ENCODE data around the gene SESTD1. TPM values are rescaled to one million over a fixed set of nuclear protein-coding genes. Genes with fewer than 3 reads are reported as not detected.
"Not testable (repeated sequence)": the region's sequence is repeated elsewhere in the genome, so short reads cannot be mapped to it uniquely, and the experiment has no call there.

Gene SESTD1
- total RNA-seq, 1 experiment from 2014 or later: 0.07 TPM

GRCh38 chr2:179201869-179202268 is 62.8 kb downstream of the SESTD1 start:
- Histone ChIP-seq H3K36me3 (ENCODE audit: insufficient read depth, low read length) (no peaks in the 10 kb centered on the region), H2AFZ (ENCODE audit: low read length) (no peak overlapping the region), H3K9ac (ENCODE audit: low read length) (no peak overlapping the region), H3K79me2 (ENCODE audit: low read length) (no peaks in the 10 kb centered on the region), H4K20me1 (ENCODE audit: insufficient read depth, low read depth, low read length) (no peaks in the 10 kb centered on the region), H3K27me3 (ENCODE audit: low read length) (no peaks in the 10 kb centered on the region), H3K27ac (ENCODE audit: low read length) (no peak overlapping the region), H3K4me3 (ENCODE audit: low read length) (no peak overlapping the region), H3K9me3 (ENCODE audit: low read length) (no peaks in the 10 kb centered on the region), H3K4me1 (ENCODE audit: low read length) (no peaks in the 10 kb centered on the region), H3K9me2 (replicated peaks; ENCODE audit: insufficient read depth, low read length) (no peaks in the 10 kb centered on the region), H3K4me2 (ENCODE audit: low read depth, low read length, poor library complexity, severe bottlenecking) (no peak overlapping the region)
- no peak for DNase-seq

- not testable (repeated sequence) for H2AFZ ChIP-seq (ENCODE audit: low read length); H3K4me1 ChIP-seq (ENCODE audit: low read length); H3K9me2 ChIP-seq (replicated peaks; ENCODE audit: insufficient read depth, low read length); H3K4me2 ChIP-seq (ENCODE audit: low read depth, low read length, poor library complexity, severe bottlenecking); H3K27ac ChIP-seq (ENCODE audit: low read length); H3K9me3 ChIP-seq (ENCODE audit: low read length); H3K4me3 ChIP-seq (ENCODE audit: low read length); H3K79me2 ChIP-seq (ENCODE audit: low read length); H4K20me1 ChIP-seq (ENCODE audit: insufficient read depth, low read depth, low read length); H3K36me3 ChIP-seq (ENCODE audit: insufficient read depth, low read length); H3K9ac ChIP-seq (ENCODE audit: low read length); DNase-seq; H3K27me3 ChIP-seq (ENCODE audit: low read length)
Observed at GRCh38 chr2:179195926-179196590, 68.6 kb downstream of the SESTD1 start.

- DNase-seq: no peak
- Histone ChIP-seq H3K27me3 (ENCODE audit: low read length) (no peaks in the 10 kb centered on the region), H3K27ac (ENCODE audit: low read length) (no peak overlapping the region), H3K36me3 (ENCODE audit: insufficient read depth, low read length) (no peaks in the 10 kb centered on the region), H4K20me1 (ENCODE audit: insufficient read depth, low read depth, low read length) (no peaks in the 10 kb centered on the region), H3K9me2 (replicated peaks; ENCODE audit: insufficient read depth, low read length) (no peaks in the 10 kb centered on the region), H3K9me3 (ENCODE audit: low read length) (no peaks in the 10 kb centered on the region), H3K4me1 (ENCODE audit: low read length) (no peaks in the 10 kb centered on the region), H3K79me2 (ENCODE audit: low read length) (no peaks in the 10 kb centered on the region), H3K4me3 (ENCODE audit: low read length) (no peak overlapping the region), H3K9ac (ENCODE audit: low read length) (no peak overlapping the region), H3K4me2 (ENCODE audit: low read depth, low read length, poor library complexity, severe bottlenecking) (no peak overlapping the region), H2AFZ (ENCODE audit: low read length) (no peak overlapping the region)
Observed at GRCh38 chr2:179195141-179195540, 69.5 kb downstream of the SESTD1 start.

DNA sequence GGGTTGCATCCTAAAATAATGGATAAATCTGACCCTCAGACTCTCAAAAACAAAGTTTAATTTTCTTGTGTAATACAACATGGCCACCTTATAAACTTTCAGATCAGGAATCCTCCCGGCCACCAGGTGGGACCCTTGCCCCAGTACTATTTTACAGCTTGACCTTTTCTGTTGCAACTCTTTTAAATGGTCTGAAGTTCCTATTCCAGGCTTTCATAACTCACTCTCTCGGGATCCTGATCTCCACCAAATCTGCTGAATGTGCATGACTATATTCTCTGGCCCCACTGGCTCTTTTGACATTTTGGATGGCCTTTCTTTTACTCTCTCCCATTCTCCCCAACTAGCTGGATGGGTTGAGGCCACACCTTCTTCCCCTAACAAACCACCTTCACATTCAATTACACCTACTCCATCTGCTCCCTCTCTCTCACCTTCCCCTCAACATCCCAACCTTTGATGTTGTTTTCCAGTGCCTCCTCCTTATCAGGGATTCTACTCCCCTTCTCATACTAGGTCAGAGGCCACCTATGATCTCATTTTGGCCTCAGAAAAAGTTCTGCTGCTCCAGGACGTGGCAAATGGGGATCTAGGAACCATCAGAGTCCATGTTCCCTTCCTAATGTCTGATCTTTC is 70.8 kb downstream of the SESTD1 start:
- Histone ChIP-seq H3K27me3 (ENCODE audit: low read length) (no peaks in the 10 kb centered on the region), H3K4me1 (ENCODE audit: low read length) (no peaks in the 10 kb centered on the region), H3K4me2 (ENCODE audit: low read depth, low read length, poor library complexity, severe bottlenecking) (no peak overlapping the region), H3K36me3 (ENCODE audit: insufficient read depth, low read length) (no peaks in the 10 kb centered on the region), H3K9me3 (ENCODE audit: low read length) (no peaks in the 10 kb centered on the region), H3K9ac (ENCODE audit: low read length) (no peak overlapping the region), H3K27ac (ENCODE audit: low read length) (no peak overlapping the region), H3K4me3 (ENCODE audit: low read length) (no peak overlapping the region), H4K20me1 (ENCODE audit: insufficient read depth, low read depth, low read length) (no peaks in the 10 kb centered on the region), H3K79me2 (ENCODE audit: low read length) (no peaks in the 10 kb centered on the region), H3K9me2 (replicated peaks; ENCODE audit: insufficient read depth, low read length) (no peaks in the 10 kb centered on the region), H2AFZ (ENCODE audit: low read length) (no peak overlapping the region)
- no peak for DNase-seq

DNA sequence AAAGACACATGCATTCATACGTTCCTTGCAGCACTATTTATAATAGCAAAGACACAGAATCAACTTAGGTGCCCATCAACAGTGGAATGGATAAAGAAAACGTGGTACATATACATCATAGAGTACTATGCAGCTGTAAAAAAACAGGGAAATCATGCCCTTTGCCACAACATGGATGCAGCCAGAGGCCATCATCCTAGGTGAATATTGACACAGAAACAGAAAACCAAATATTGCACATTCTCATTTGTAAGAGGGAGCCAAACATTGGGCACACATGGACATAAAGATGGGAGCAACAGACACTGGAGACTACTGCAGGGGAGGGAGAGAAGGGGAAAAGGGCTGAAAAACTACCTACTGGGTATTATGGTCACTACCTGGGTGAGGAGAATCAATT is 73.5 kb downstream of the SESTD1 start:
- Histone ChIP-seq H2AFZ (ENCODE audit: low read length) (no peak overlapping the region), H4K20me1 (ENCODE audit: insufficient read depth, low read depth, low read length) (no peaks in the 10 kb centered on the region), H3K79me2 (ENCODE audit: low read length) (no peaks in the 10 kb centered on the region), H3K9me3 (ENCODE audit: low read length) (no peaks in the 10 kb centered on the region), H3K4me1 (ENCODE audit: low read length) (no peaks in the 10 kb centered on the region), H3K36me3 (ENCODE audit: insufficient read depth, low read length) (no peaks in the 10 kb centered on the region), H3K9me2 (replicated peaks; ENCODE audit: insufficient read depth, low read length) (no peaks in the 10 kb centered on the region), H3K27me3 (ENCODE audit: low read length) (no peaks in the 10 kb centered on the region), H3K27ac (ENCODE audit: low read length) (no peak overlapping the region), H3K9ac (ENCODE audit: low read length) (no peak overlapping the region), H3K4me3 (ENCODE audit: low read length) (no peak overlapping the region), H3K4me2 (ENCODE audit: low read depth, low read length, poor library complexity, severe bottlenecking) (no peak overlapping the region)
- DNase-seq: no peak

DNA sequence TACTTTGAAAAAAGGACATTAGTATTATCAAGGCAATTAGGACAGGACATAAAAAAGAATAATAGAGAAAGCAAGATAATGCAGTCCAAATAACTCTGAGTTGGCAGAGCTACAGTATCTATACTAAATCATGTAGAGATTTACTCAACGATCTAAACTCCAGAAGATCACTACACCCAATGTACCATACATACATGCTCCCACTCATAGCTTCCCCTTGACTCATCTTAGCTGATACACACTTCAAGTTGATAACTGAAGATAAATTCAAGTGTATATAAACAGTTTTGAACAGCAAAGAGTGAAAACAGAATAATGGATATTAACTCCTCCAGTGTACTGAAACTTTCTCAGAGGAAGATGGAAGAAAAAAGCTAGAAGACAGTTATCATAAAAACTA is 78.5 kb downstream of the SESTD1 start:
- no peaks in the 10 kb centered on the region for H3K79me2 ChIP-seq (ENCODE audit: low read length)
- H3K36me3 ChIP-seq (ENCODE audit: insufficient read depth, low read length): no peaks in the 10 kb centered on the region

DNA sequence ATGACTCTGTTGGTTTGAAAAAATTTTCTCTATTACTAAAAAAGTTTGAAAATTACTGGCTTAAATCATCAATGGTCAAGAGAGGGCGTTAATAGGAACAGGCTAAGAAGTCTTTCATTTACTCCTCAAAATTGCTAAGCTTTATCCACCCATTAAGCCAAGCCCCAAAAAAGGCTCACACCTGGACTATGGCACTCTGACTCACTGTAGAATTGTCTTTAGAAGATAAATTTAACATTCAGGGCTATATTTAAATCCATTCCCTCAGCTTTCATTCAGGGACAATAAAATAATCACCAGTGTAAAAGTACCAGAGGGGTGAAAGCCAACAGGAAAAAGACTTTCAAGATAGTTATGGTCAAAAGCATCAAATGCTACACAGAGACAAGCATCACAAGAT is 80.0 kb downstream of the SESTD1 start:
- DNase-seq: no peak
- Histone ChIP-seq H3K9me3 (ENCODE audit: low read length) (no peaks in the 10 kb centered on the region), H3K4me3 (ENCODE audit: low read length) (no peak overlapping the region), H3K9ac (ENCODE audit: low read length) (no peak overlapping the region), H2AFZ (ENCODE audit: low read length) (no peak overlapping the region), H3K79me2 (ENCODE audit: low read length) (no peaks in the 10 kb centered on the region), H3K9me2 (replicated peaks; ENCODE audit: insufficient read depth, low read length) (no peaks in the 10 kb centered on the region), H3K4me2 (ENCODE audit: low read depth, low read length, poor library complexity, severe bottlenecking) (no peak overlapping the region), H3K4me1 (ENCODE audit: low read length) (no peaks in the 10 kb centered on the region), H3K27me3 (ENCODE audit: low read length) (no peaks in the 10 kb centered on the region), H3K27ac (ENCODE audit: low read length) (no peak overlapping the region), H3K36me3 (ENCODE audit: insufficient read depth, low read length) (no peaks in the 10 kb centered on the region), H4K20me1 (ENCODE audit: insufficient read depth, low read depth, low read length) (no peaks in the 10 kb centered on the region)

More for the DNA sequence above, 78.5 kb downstream of the SESTD1 start:
- H3K4me2 ChIP-seq (ENCODE audit: low read depth, low read length, poor library complexity, severe bottlenecking): no peak overlapping the region
- no peaks in the 10 kb centered on the region for H3K4me1 ChIP-seq (ENCODE audit: low read length)
- no peak overlapping the region for H3K9ac ChIP-seq (ENCODE audit: low read length)
- no peaks in the 10 kb centered on the region for H3K27me3 ChIP-seq (ENCODE audit: low read length)
- H3K4me3 ChIP-seq (ENCODE audit: low read length): no peak overlapping the region
- H3K9me3 ChIP-seq (ENCODE audit: low read length): no peaks in the 10 kb centered on the region
- H3K9me2 ChIP-seq (replicated peaks; ENCODE audit: insufficient read depth, low read length): no peaks in the 10 kb centered on the region
- H3K27ac ChIP-seq (ENCODE audit: low read length): no peak overlapping the region
- no peak overlapping the region for H2AFZ ChIP-seq (ENCODE audit: low read length)
- DNase-seq: no peak
- no peaks in the 10 kb centered on the region for H4K20me1 ChIP-seq (ENCODE audit: insufficient read depth, low read depth, low read length)

DNA sequence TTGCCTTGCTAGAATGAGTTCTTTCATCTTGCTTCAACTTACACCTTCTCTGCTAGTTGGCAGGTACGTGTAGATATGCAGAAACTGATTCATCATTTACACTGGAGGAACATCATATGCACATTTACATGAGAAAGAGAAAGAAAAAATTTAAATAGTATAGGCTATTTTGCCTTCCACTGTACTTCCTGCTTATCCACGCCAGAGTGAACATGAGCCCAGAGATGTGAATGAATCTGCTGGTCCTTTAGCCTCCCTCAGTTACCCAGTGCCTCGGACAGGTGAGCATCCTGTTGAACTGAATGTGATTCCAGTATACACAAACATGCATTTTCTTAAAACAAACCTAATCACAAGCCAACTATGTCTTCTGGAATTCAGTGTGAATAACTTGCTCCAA is 83.6 kb downstream of the SESTD1 start:
- H3K9me3 ChIP-seq (ENCODE audit: low read length): no peaks in the 10 kb centered on the region
- H3K27ac ChIP-seq (ENCODE audit: low read length): no peak overlapping the region
- H3K79me2 ChIP-seq (ENCODE audit: low read length): no peaks in the 10 kb centered on the region
- H3K36me3 ChIP-seq (ENCODE audit: insufficient read depth, low read length): no peaks in the 10 kb centered on the region
- H3K4me2 ChIP-seq (ENCODE audit: low read depth, low read length, poor library complexity, severe bottlenecking): no peak overlapping the region
- H3K27me3 ChIP-seq (ENCODE audit: low read length): no peaks in the 10 kb centered on the region
- no peaks in the 10 kb centered on the region for H3K9me2 ChIP-seq (replicated peaks; ENCODE audit: insufficient read depth, low read length)
- no peak overlapping the region for H3K9ac ChIP-seq (ENCODE audit: low read length)
- no peaks in the 10 kb centered on the region for H4K20me1 ChIP-seq (ENCODE audit: insufficient read depth, low read depth, low read length)
- no peak overlapping the region for H3K4me3 ChIP-seq (ENCODE audit: low read length)
- no peak for DNase-seq
- H2AFZ ChIP-seq (ENCODE audit: low read length): no peak overlapping the region
- no peaks in the 10 kb centered on the region for H3K4me1 ChIP-seq (ENCODE audit: low read length)

Data from Karpas-422 (cell line).